A673 (cell line): ENCODE measurements around the gene WDHD1.

Experiments used
- EZH2 ChIP-seq: fragments of 200-600 bp; sonication (generic); IDR thresholded peaks from 2 replicates; pipeline ENCODE4 v1.6.1; 2017; ENCODE audit warnings: borderline replicate concordance, low read depth, mild to moderate bottlenecking, mixed read lengths, antibody characterized with exemption, low read length; ENCODE audit not compliant: poor library complexity, severe bottlenecking
- TF ChIP-seq, protein P1 (sequence below): fragments of 300-800, 200-600 bp; sonication (generic); conservative IDR thresholded peaks from 2 replicates; pipeline ENCODE4 v1.5.1; 2017; ENCODE audit warnings: low read depth, mild to moderate bottlenecking, antibody characterized with exemption, low read length, moderate library complexity, mixed read lengths

- TF ChIP-seq, protein P1, sequence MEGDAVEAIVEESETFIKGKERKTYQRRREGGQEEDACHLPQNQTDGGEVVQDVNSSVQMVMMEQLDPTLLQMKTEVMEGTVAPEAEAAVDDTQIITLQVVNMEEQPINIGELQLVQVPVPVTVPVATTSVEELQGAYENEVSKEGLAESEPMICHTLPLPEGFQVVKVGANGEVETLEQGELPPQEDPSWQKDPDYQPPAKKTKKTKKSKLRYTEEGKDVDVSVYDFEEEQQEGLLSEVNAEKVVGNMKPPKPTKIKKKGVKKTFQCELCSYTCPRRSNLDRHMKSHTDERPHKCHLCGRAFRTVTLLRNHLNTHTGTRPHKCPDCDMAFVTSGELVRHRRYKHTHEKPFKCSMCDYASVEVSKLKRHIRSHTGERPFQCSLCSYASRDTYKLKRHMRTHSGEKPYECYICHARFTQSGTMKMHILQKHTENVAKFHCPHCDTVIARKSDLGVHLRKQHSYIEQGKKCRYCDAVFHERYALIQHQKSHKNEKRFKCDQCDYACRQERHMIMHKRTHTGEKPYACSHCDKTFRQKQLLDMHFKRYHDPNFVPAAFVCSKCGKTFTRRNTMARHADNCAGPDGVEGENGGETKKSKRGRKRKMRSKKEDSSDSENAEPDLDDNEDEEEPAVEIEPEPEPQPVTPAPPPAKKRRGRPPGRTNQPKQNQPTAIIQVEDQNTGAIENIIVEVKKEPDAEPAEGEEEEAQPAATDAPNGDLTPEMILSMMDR: no peak
- TF ChIP-seq EZH2: no peak
Observed at GRCh38 chr14:55053500-55053899, 26.6 kb upstream of the WDHD1 start.
